ENCODE measurements around the gene OR4C11.

OR4C11 gene

GRCh38 chr11:55607545-55607944, at the start of gene OR4C11:
Gene OR4C11, minus strand, starts transcription at chr11:55607645. Its CDS starts 3,272 bp downstream, at chr11:55604373.
- DNase-seq, result no peak

GRCh38 chr11:55655096-55655495, 47.7 kb upstream of the OR4C11 start:
- no peak for DNase-seq

- no peak for DNase-seq
Measured at GRCh38 chr11:55652560-55652959, 45.1 kb upstream of the OR4C11 start.

- DNase-seq, result no peak
Measured at GRCh38 chr11:55648027-55648426, 40.6 kb upstream of the OR4C11 start, which contains the start of gene OR4S2. Gene OR4S2, plus strand, starts transcription at chr11:55648327. Its CDS starts 2,577 bp downstream, at chr11:55650904.

- DNase-seq, result no peak
Measured at GRCh38 chr11:55634813-55635212, 27.4 kb upstream of the OR4C11 start, which contains the start of gene OR4P4. Gene OR4P4, plus strand, starts transcription at chr11:55635113.

GRCh38 chr11:55624531-55624930, 17.1 kb upstream of the OR4C11 start:
- DNase-seq, result no peak

- DNase-seq, result no peak
Measured at GRCh38 chr11:55572548-55572947, 34.9 kb downstream of the OR4C11 start.

- no peak for DNase-seq
Measured at GRCh38 chr11:55571828-55572227, 35.6 kb downstream of the OR4C11 start, which contains the start of gene OR4C16. Gene OR4C16, plus strand, starts transcription at chr11:55572128. Its CDS starts 0 bp downstream, at chr11:55572128.

GRCh38 chr11:55554169-55554568, 53.3 kb downstream of the OR4C11 start, which contains the start of gene OR4C15:
Gene OR4C15, plus strand, starts transcription at chr11:55554469. Its CDS starts 0 bp downstream, at chr11:55554469.
- no peak for DNase-seq

Measured in C1 segment of cervical spinal cord (tissue), 14 donors.